Pancreas (tissue), 10 donors: ENCODE results near the gene CDK6. TPM values are rescaled to one million over a fixed set of nuclear protein-coding genes. Genes with fewer than 3 reads are reported as not detected.

Source experiments
- ATAC-seq, 4 donors: fragments of 200-7000 bp; cut with Tn5 transposase; one replicate each; pipeline versions ENCODE4 v1.8.0 to v1.9.1; 2020; ENCODE audit warnings: mild to moderate bottlenecking in 4 of 4, moderate library complexity in 4 of 4
- DNase-seq, 6 donors: peaks; one replicate each; pipeline ENCODE4 v3.0.0-alpha.2; 2020
- FAIRE-seq: peaks from 2 replicates; lab custom pipeline; 2012; peaks lifted over from hg19 to GRCh38; lab: Jason Lieb, UNC
- H3K27ac ChIP-seq, 4 donors: fragments of 200-600 bp; sonication (generic); 1 replicate in 3 of 4; 2 replicates in 1 of 4; pipeline versions ENCODE4 v1.5.0 to v1.8.0; 2020
- H3K27me3 ChIP-seq, 4 donors: fragments of 200-600 bp; one replicate each; pipeline ENCODE4 v1.8.0; 2021
- H3K36me3 ChIP-seq, 3 donors: fragments of 200-600 bp; sonication (generic) in 1 of 3; one replicate each; pipeline versions ENCODE4 v1.5.0 to v1.8.0; 2020 to 2021
- H3K4me1 ChIP-seq, 3 donors: fragments of 200-600 bp; one replicate each; pipeline ENCODE4 v1.8.0; 2021
- H3K4me3 ChIP-seq, 4 donors: fragments of 200-600 bp; sonication (generic) in 2 of 4; one replicate each; pipeline versions ENCODE4 v1.5.0 to v1.8.0; 2020 to 2021
- H3K9me3 ChIP-seq, 4 donors: fragments of 200-600 bp; one replicate each; pipeline ENCODE4 v1.8.0; 2021
- WGBS, 2 donors: extraction: QIAGEN DNeasy Blood & Tissue Kit; methylation state at CpG; one replicate each; pipeline ENCODE4 v1.1.7; 2013; 5-methylcytosine and 5-hydroxymethylcytosine counted together
- intact Hi-C, 3 donors: fragments of 100-400 bp; cut with DNase I; formaldehyde crosslinking; loops; one replicate each; pipeline versions ENCODE4 v1.11.1 to v1.14.2; 2022
- polyA plus RNA-seq, 2 donors: library from polyadenylated mRNA; stranded (reverse); fragments of 200-250 nt; gene quantifications; one replicate each; pipeline ENCODE4 v1.2.3, GENCODE V29; 2013
- total RNA-seq, 6 donors: library from RNA; stranded (reverse); fragmentation: NEBNext Ultra II Directional in 4 of 6; extraction: Animal tissue kit (Norgen Biotek cat#: 25700) in 4 of 6; gene quantifications; one replicate each; pipeline versions ENCODE4 v1.2.1 to v1.2.4, GENCODE V29; 2021 to 2023
- TF ChIP-seq, protein P1 (sequence below), 4 donors: fragments of 200-600 bp; sonication (generic) in 3 of 4; IDR thresholded peaks; one replicate each; pipeline versions ENCODE4 v1.5.0 to v1.8.0; 2021; ENCODE audit warnings: antibody characterized with exemption in 4 of 4
- donor health status: healthy with polysubstance abuse.
- donor health status: DM: no; HTN: no; CAD: no; lungs with moderate emphysema.
- donor health status: DM: no; HTN: no; CAD: no.
- donor health status: control.
- donor health status: control.
- donor health status: Bipolar disorder and iron deficiency.
- donor health status: DM: yes; HTN: yes; CAD: no.
- donor health status: DM: no; HTN: no; CAD: no.
- donor health status: DM: no; HTN: no; CAD: no.
- donor health status: DM: yes; HTN: yes; CAD: no.

CDK6 gene
- total and polyA plus RNA-seq, 8 donors: 2.4 to 33.4 (median 18.7) TPM

DNA sequence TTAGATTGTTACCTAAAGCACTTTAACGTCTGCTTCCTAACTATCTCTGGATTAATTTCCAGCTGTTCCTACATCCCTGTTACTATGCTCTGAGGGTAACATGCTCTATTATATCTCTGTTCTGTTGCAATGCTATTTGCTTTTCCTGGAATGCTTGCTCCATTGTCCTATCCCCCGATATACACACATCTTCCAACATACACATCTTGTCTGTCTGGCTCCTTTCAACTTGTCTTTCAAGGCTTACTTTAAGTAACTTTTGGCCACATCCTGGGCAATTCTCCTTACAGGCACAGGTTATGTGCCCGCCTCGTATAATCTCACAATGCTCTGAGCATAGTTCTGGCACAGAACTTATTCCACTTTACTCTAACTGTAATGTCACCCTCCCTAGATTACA lies 96.2 kb downstream of the CDK6 start:
- TF ChIP-seq, protein P1, sequence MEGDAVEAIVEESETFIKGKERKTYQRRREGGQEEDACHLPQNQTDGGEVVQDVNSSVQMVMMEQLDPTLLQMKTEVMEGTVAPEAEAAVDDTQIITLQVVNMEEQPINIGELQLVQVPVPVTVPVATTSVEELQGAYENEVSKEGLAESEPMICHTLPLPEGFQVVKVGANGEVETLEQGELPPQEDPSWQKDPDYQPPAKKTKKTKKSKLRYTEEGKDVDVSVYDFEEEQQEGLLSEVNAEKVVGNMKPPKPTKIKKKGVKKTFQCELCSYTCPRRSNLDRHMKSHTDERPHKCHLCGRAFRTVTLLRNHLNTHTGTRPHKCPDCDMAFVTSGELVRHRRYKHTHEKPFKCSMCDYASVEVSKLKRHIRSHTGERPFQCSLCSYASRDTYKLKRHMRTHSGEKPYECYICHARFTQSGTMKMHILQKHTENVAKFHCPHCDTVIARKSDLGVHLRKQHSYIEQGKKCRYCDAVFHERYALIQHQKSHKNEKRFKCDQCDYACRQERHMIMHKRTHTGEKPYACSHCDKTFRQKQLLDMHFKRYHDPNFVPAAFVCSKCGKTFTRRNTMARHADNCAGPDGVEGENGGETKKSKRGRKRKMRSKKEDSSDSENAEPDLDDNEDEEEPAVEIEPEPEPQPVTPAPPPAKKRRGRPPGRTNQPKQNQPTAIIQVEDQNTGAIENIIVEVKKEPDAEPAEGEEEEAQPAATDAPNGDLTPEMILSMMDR (IDR thresholded peaks at IDR 0.05): no peak
- ATAC-seq: no peak

DNA sequence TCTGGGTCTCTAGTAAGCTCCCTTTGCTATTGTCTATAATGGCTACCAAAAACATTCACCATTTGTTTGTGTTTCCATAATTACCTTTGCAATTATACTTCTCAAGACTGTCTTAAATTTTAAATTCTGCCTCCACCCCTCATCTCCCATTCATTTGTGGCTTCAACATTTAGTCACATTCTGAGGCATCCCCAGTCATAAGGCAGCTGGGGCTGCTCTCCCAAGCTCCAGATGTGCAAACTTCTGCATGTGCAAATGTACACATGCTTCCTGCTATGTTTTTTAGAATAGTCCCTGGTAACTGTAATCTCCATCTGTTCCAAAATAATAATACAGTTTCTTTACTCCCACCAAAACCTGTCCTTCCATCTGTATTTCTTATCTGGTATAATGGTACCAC lies 97.3 kb downstream of the CDK6 start:
- Histone ChIP-seq H3K36me3 (no peaks in the 10 kb centered on the region), H3K4me3 (no peak overlapping the region), H3K9me3 (no peaks in the 10 kb centered on the region), H3K4me1 (no peaks in the 10 kb centered on the region), H3K27ac (no peak overlapping the region), H3K27me3 (no peaks in the 10 kb centered on the region)
- DNase-seq: no peak
- TF ChIP-seq, protein P1 (IDR thresholded peaks at IDR 0.05): no peak
- no peak for ATAC-seq
- no peak for FAIRE-seq
- intact Hi-C loops: no loop called here

More for the DNA sequence above, 96.2 kb downstream of the CDK6 start:
- Histone ChIP-seq H3K4me1 (no peaks in the 10 kb centered on the region), H3K9me3 (no peaks in the 10 kb centered on the region), H3K4me3 (no peak overlapping the region), H3K36me3 (no peaks in the 10 kb centered on the region), H3K27ac (no peak overlapping the region), H3K27me3 (no peaks in the 10 kb centered on the region)
- FAIRE-seq (no peak), DNase-seq (no peak)
- WGBS, 2 donors: 89 to 95% methylated on average over 4 of the region's 4 CpGs
- intact Hi-C loops: no loop called here

- TF ChIP-seq, protein P1 (IDR thresholded peaks at IDR 0.05): no peak
- H3K9me3 ChIP-seq: no peaks in the 10 kb centered on the region
- no peak overlapping the region for H3K27ac ChIP-seq
- intact Hi-C loops: no loop called here
- no peaks in the 10 kb centered on the region for H3K4me1 ChIP-seq
- WGBS, 2 donors: 97 to 100% methylated on average over 1 of the region's 1 CpG
- DNase-seq (no peak), FAIRE-seq (no peak), ATAC-seq (no peak)
- no peaks in the 10 kb centered on the region for H3K36me3 ChIP-seq
- H3K27me3 ChIP-seq: no peaks in the 10 kb centered on the region
- no peak overlapping the region for H3K4me3 ChIP-seq
These were observed 98.7 kb downstream of the CDK6 start for GRCh38 chr7:92737706-92738105.

DNA sequence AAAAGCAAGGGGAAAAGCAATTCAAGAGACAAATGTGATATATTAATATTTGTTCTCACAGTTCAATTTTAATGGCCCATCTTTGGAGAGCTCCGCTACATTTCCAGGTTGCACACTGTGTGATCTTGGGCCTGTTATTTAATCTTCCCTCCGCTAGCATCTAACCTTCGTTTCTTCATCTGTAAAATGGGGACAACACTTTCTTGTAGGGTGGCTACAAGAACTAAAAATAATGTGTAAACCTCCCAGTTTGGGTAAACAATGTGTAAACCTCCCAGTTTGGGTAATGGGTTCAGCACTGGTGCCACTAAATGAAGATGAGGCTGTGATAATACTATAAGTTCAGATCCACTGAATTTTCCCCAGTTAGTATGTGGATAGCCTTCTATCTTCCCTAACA lies 99.5 kb downstream of the CDK6 start:
- H3K27me3 ChIP-seq: no peaks in the 10 kb centered on the region
- no peak for DNase-seq
- intact Hi-C loops: no loop called here
- no peak for FAIRE-seq
- H3K4me1 ChIP-seq: no peaks in the 10 kb centered on the region
- H3K4me3 ChIP-seq: no peak overlapping the region
- TF ChIP-seq, protein P1 (IDR thresholded peaks at IDR 0.05): no peak
- H3K27ac ChIP-seq: no peak overlapping the region
- 96 to 97% methylated on average over 3 of the region's 3 CpGs for WGBS, 2 donors
- no peaks in the 10 kb centered on the region for H3K9me3 ChIP-seq
- ATAC-seq: no peak
- no peaks in the 10 kb centered on the region for H3K36me3 ChIP-seq

- FAIRE-seq: no peak
- no peaks in the 10 kb centered on the region for H3K36me3 ChIP-seq
- intact Hi-C loops: no loop called here
- H3K27ac ChIP-seq: no peak overlapping the region
- no peak overlapping the region for H3K4me3 ChIP-seq
- no peak for DNase-seq
- H3K4me1 ChIP-seq: no peaks in the 10 kb centered on the region
- WGBS, 2 donors: 77 to 78% methylated on average over 3 of the region's 3 CpGs
- ATAC-seq: no peak
- TF ChIP-seq, protein P1 (IDR thresholded peaks at IDR 0.05): no peak
- no peaks in the 10 kb centered on the region for H3K9me3 ChIP-seq
- H3K27me3 ChIP-seq: no peaks in the 10 kb centered on the region
These were observed 100.7 kb downstream of the CDK6 start for GRCh38 chr7:92735707-92736106.
